Fibroblast of lung (primary cell): ENCODE results near the gene CA14.

Experiments used
- CTCF ChIP-seq, 2 donors: IDR thresholded peaks in 1 of 2; conservative IDR thresholded peaks in 1 of 2; 1 replicate in 1 of 2; 2 replicates in 1 of 2; pipeline ENCODE4 v1.5.1; 2011 to 2012; ENCODE audit warnings: low read length in 2 of 2, control low read depth in 1 of 2, inconsistent platforms in 1 of 2, low read depth in 1 of 2, mild to moderate bottlenecking in 1 of 2
- EZH2 ChIP-seq: IDR thresholded peaks from 2 replicates; pipeline ENCODE4 v1.5.1; 2012; ENCODE audit warnings: low read length, control low read depth, mild to moderate bottlenecking; ENCODE audit errors: missing control alignments

- no peak for TF ChIP-seq CTCF (conservative IDR thresholded peaks at IDR 0.05 in 1 of 2, IDR thresholded peaks at IDR 0.05 in 1 of 2; ENCODE audit: low read depth in 1 of 2, low read length in 2 of 2)
- no peak for TF ChIP-seq EZH2
Observed at GRCh38 chr1:150261367-150261766, 3.8 kb downstream of the CA14 start.
